ENCODE data around the gene CARNS1.

GRCh38 chr11:67393437-67393836, 22.0 kb upstream of the CARNS1 start:
- TF ChIP-seq NFYB (CRISPR knock-in tag; conservative IDR thresholded peaks at IDR 0.05; ENCODE audit: low read depth): no peak
- no peak for TF ChIP-seq ATF2 (CRISPR knock-in tag; IDR thresholded peaks at IDR 0.05; ENCODE audit: borderline replicate concordance, low read depth)
- no peak for TF ChIP-seq ATF3 (CRISPR knock-in tag; conservative IDR thresholded peaks at IDR 0.05)
- TF ChIP-seq HMGXB4 (CRISPR knock-in tag; IDR thresholded peaks at IDR 0.05): no peak
- no peak for TF ChIP-seq CTCF (IDR thresholded peaks at IDR 0.05)

All from WTC11 (cell line).